ENCODE results near the gene RALGAPA1.
A peak's percentile ranks its signal among the peaks of the same experiment; 100 is the strongest.

The RALGAPA1 gene

DNA sequence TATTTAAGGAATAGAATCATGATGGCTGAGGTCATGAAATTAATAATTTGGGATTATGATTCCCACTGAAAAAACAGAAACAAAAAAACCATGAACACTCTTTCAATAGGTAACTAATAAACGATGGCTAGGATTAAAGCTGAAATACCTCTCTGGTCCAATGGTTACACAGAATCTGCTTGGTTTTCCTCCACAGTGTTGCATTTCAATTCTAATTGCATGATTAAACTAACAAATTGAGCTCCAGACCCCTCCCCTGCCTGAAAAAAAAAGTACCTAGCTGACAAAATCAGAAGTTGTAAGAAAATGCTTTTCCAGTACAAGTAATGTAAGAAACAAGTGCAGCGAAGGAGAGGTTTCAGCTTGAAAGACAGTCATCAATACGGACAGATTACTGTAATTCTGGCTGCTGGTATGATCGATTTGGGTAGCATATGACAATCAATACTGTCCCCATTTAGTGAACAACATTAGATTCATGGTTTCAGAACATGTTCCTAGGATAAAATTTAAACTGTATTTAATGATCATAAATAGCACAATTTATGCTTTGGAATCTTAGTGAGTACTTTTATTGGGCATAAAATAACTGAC lies 243.1 kb downstream of the RALGAPA1 start:
- DNase-seq (ENCODE audit: extremely low spot score, insufficient read length, low read depth) (no peak), FAIRE-seq (no peak)

DNA sequence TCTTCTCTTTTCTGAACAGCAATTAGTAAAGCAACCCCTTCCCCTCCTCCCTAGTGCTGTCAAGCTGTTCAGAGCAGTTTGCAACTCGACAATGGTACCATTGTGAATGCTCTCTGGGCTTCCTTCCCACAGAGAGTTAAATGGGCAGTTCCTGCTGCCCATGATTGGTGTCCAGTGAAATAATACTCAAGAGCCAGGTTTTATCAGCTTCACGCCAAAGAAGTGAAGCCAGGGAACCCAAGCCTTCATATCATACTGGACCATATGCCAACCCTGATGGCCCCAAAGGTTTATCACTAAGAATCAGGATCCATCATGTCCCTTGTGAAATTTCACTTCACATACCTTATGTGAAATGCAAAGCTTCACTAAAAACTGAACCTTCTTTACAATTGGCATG lies 250.4 kb downstream of the RALGAPA1 start:
- DNase-seq (ENCODE audit: extremely low spot score, insufficient read length, low read depth): no peak
- no peak for FAIRE-seq

DNA sequence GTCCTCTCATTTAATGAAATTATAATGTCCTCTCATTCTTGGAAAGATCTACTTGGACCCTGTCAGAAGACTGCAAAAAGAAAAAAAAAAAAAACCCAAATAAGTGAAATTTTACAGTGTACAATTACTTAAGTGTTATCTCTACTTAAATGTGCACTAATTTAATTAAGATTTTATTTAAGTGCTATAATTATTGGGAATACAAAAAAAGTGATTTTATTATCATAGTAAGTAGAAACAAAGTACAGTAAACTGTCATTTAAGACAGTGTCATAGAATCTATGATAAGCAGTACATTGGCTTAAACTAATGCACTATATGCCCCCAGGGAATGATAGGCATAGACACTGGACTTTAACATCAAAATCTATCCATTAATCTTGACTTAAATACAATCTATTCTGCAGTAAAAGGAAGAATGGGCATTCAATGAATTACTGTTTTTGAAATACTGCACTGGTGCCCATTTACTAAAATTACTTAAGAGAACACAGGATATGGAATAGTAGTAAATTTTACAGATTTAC lies 251.8 kb downstream of the RALGAPA1 start:
- no peak for DNase-seq (ENCODE audit: extremely low spot score, insufficient read length, low read depth)
- no peak for FAIRE-seq

DNA sequence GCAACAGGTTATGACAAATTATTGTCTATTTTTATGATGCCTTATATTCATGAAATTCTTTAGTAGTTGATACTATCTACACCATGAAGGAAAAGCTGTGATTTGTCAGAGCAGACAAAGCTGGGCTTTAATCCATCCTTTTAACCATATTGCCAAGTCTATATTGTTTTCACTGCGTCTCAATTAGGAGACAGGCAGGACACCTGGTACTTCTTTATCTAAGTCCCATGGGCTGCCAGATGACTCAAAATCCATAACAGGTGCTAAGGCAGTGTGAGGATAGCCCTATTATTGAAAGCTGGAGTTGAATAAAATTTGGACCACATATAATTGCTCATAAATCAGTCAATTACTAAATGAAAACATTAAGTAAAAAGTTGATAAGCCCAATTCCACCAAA lies 252.5 kb downstream of the RALGAPA1 start:
- no peak for DNase-seq (ENCODE audit: extremely low spot score, insufficient read length, low read depth)
- no peak for FAIRE-seq

DNA sequence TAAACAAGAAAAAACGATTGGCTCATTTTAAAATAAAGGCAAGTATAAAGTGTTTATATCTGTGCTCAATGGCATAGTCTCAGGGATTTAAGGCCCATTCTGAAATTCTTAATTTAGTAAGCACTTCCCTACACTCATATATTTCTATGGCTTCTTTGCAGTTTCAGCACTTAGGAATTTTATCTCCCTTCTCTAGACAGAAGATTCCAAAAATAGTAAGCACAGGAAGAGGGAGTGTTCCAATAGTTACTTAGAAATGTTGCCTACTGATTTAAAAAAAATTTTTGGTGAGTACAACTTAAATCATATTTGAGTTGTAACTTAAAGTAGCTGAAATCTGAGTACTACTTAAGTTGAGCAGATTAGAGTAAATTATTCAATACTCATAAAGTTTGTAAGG lies 255.3 kb downstream of the RALGAPA1 start:
- FAIRE-seq: no peak
- DNase-seq (ENCODE audit: extremely low spot score, insufficient read length, low read depth): no peak

DNA sequence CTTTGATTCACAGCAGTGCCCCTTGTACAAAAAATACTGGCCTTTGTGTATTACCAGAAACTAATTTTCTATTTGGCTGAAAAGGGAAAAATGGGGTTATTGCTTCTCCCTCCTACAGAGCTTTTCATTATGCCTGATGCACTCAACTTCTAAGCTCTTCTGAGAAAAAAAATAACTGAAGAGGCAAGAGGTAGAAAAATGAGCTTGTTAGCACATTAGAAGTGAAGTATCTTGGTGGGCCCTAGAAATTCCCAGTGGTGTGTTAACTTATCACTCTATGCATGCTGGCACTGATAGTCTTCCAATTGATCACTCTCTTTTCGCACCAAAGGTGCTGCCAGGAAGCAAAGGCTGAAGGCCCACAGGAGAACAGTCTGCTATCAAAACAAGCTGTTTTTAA lies 258.0 kb downstream of the RALGAPA1 start:
- no peak for FAIRE-seq
- DNase-seq (ENCODE audit: extremely low spot score, insufficient read length, low read depth): no peak

DNA sequence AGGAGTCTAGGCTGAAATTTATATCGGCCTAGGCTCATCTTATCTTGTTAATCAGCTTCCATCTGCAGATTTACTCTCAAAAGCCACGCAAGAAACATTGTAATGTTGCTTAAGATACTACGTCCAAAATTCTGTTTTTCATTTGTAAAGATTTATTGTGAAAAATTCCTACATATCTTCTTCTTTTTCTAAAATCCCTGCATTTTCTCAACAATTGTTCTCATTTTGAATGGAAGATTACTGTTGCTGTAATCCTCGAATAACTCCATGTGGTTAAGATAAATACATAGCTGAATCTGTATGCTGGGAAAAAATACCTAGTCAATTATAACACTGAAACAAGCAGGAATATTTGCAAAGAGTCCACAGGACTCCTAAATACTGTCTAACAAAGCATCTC lies 259.5 kb downstream of the RALGAPA1 start:
- FAIRE-seq: no peak
- no peak for DNase-seq (ENCODE audit: extremely low spot score, insufficient read length, low read depth)

DNA sequence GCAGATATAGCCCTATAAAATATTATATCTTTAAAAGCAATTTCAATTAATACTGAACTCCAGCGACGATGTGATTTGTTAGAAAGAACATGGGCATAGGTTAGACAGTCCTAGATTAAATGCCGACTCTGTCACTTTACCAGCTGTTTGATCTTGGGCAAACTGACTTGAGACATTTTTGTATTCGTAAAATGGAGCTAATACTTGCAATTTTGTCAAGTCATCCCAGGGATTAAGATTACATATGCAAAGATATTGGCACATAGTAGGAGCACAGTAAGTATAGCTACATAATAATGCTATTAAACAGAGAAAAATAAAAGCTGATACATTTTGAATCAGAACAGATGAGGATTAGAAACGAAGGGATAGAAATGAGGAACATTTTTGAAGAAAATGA lies 266.1 kb downstream of the RALGAPA1 start:
- DNase-seq (ENCODE audit: extremely low spot score, insufficient read length, low read depth) (no peak), FAIRE-seq (no peak)

DNA sequence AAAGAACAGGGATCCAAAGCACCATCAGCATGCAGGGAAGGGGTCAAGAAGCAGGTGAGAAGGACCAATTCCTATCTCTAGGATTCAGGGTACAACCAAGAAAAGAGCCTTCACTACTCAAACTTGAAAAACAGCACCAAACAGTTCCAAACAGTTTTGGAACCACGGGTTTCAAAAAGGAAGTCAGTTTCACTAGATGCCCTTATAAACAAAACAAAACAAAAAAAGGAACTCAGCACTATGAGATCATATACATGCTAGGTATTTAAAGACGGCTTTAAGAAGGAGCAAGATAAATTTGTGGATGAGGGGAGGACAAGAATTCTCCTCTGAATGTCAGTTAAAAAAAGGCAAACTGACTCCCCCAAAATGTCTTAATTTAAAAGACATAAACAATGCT lies 269.1 kb downstream of the RALGAPA1 start:
- DNase-seq (ENCODE audit: extremely low spot score, insufficient read length, low read depth) (no peak), FAIRE-seq (no peak)

DNA sequence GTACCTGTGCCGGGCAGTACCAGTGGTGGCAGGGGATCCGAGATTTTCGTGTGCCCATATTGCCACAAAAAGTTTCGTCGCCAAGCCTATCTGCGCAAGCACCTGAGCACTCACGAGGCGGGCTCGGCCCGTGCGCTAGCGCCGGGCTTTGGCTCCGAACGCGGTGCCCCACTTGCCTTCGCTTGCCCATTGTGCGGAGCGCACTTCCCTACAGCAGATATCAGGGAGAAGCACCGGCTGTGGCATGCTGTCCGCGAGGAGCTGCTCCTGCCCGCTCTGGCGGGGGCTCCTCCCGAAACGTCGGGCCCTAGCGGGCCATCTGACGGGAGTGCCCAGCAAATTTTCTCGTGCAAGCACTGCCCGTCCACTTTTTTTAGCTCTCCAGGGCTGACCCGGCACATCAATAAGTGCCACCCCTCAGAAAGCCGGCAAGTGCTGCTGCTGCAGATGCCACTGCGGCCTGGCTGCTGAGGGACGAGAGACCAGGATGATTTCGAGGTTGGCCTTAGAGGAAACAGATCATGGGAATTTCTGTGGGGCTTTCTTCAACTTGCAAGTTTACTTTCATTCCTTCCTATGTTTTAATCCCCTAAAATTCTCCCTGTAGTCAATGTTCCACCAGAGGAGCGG lies 273.5 kb downstream of the RALGAPA1 start:
- FAIRE-seq (no peak), DNase-seq (ENCODE audit: extremely low spot score, insufficient read length, low read depth) (no peak)

DNA sequence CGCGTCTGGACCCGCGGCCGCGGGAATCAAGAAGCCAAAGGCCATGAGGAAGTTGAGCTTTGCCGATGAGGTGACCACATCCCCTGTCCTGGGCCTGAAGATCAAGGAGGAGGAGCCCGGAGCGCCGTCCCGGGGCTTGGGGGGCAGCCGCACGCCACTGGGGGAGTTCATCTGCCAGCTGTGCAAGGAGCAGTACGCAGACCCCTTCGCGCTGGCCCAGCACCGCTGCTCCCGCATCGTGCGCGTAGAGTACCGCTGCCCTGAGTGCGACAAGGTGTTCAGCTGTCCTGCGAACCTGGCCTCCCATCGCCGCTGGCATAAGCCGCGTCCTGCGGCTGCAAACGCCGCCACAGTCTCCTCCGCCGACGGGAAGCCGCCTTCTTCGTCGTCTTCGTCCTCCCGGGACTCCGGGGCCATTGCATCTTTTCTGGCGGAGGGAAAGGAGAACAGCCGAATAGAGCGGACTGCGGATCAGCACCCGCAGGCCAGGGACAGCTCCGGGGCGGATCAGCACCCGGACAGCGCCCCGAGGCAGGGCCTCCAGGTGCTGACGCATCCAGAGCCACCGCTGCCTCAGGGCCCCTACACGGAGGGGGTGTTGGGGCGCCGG lies 274.1 kb downstream of the RALGAPA1 start:
- DNase-seq (ENCODE audit: extremely low spot score, insufficient read length, low read depth): peak; percentile 50
- peak; percentile 50 for FAIRE-seq

DNA sequence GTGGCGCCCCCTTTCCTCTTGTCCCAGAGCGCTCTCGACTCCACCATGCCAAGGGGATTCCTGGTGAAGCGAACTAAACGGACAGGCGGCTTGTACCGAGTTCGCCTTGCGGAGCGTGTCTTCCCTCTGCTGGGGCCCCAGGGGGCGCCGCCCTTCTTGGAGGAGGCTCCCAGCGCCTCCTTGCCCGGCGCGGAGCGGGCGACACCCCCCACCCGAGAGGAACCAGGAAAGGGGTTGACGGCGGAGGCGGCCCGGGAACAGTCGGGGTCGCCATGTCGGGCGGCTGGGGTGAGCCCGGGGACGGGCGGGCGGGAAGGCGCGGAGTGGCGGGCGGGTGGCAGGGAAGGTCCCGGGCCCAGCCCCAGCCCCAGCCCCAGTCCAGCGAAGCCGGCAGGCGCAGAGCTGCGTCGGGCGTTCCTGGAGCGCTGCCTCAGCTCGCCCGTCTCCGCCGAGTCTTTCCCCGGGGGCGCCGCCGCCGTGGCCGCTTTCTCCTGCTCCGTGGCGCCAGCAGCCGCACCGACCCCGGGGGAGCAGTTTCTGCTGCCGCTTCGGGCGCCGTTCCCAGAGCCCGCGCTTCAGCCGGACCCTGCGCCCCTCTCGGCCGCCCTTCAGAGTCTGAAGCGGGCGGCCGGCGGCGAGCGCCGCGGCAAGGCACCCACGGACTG lies 274.8 kb downstream of the RALGAPA1 start:
- DNase-seq (ENCODE audit: extremely low spot score, insufficient read length, low read depth) (no peak), FAIRE-seq (no peak)

DNA sequence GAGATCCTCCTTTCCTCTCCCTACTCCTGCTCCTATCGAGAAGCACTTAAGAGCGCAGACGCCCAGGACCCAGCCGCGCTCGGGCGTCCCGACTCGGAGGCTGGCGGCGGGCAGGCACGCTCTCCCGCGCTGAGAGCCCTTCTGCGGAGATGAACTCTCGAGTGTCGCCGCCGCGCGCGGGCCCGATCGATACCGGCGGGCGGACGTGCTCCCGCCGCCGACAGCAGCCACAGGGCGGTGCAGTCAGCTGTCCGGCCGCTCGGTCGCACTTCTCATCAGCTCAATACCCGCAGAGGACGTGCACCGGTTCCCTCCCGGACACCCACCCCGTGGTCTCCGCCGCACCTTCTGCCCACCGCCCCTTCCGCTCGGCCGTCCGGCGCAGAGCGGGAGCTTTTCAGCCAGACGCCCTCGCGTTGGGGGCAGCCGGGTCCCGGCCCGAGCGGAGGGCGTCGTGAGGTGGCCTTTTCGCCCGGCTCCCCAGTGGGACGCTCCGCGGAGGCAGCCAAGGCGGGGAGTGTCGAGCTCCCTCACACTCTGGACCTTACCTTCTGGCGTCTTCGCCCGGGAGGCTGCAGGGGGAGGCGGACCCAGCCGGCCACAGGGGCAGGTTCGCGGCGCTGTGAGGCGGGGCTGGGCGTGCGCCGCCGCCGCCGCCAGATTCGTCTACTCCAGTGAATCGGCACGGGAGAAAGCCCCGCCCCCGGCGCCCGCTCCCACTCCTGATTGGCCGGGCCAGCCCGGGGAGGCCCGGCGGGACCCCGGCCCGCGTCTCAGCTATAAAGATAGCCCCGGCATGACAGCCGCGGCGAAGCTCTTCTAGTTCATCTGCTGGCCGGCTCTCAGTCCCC lies 275.5 kb downstream of the RALGAPA1 start, which contains the start of gene INSM2:
TSS of gene INSM2 (plus strand) at position 808 of the 851 bp plus-strand sequence. CDS start 89 bp downstream, outside the sequence.
- FAIRE-seq (peak; percentile 62), DNase-seq (ENCODE audit: extremely low spot score, insufficient read length, low read depth) (peak; percentile 40)

DNA sequence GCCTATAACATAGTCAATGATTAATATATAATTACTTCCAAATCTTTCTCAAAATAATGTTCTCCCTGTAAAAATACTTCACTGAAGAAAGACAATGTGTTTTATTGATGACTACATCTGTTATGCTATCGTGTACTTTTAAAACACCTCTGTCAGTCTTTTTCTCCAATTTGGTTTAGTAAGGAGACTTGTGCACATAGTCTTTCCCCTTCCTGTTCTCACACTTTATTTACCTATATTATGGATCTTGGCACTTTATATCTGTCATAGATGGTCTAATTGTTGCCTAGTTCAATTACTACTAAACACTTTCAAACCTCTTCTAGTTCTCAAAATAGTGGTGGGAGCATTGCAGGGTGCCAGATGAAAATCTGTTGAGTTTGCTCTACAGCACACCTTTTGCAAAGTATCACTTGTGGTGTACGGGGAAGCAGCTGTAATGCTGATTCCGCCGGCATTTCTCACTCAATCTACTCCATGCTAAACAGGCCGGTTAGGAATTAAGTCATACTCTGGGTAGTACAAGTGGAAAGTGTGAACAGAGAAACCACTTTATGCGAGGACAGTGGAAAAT lies 276.2 kb downstream of the RALGAPA1 start:
- FAIRE-seq (no peak), DNase-seq (ENCODE audit: extremely low spot score, insufficient read length, low read depth) (no peak)

DNA sequence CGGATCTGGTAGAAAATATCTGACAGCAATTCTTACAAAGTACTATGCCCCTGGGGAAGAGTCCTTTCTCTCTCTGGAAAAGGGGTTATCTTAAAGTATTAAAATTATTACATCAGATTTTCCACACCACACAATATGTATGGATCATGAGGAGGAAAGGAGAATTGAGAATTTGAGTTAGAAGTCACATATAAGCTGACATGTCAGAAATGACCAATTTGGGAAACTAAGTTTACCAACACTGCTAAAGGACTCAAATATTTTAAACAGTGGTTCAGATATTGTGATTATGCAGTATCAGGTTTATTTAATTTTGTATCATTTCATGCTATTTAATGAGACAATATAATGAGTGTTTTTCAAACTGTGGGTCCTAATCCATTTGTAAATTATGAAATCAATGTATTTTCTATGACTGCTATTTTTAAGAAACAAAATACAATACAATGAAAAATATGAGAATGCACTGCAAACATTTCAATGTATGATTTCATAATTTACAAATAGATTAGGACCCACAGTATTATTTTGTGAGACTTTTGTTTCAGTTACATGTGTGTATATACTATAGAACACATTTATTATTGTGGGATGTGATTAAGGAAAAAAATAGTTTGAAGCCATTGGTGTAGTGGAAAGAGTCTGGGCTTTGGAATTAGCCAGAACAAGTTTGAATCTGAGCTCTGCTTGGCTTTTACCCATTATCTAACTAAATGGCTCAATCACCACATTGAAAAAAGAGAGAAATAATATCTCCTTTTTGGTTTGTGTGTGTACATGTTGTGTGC lies 276.9 kb downstream of the RALGAPA1 start:
- FAIRE-seq (peak; percentile 9), DNase-seq (ENCODE audit: extremely low spot score, insufficient read length, low read depth) (no peak)

DNA sequence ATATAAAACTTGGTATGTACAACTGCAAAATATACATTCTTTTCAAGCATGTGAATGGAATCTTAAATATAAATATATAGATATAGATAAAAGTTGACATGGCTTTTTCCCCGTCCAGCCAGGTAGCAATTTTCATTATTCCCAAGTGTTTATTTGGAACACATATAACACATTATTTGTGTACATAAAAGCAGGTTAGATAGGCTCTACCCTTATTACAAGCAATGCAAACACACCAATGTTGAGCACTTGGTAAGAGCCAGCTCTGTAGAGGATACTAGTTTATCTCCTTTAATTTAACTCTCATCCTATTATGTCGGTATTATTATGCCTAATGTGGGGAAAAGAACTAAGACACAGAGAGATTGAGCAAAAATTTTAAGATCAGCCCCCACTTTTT lies 282.1 kb downstream of the RALGAPA1 start:
- no peak for DNase-seq (ENCODE audit: extremely low spot score, insufficient read length, low read depth)

DNA sequence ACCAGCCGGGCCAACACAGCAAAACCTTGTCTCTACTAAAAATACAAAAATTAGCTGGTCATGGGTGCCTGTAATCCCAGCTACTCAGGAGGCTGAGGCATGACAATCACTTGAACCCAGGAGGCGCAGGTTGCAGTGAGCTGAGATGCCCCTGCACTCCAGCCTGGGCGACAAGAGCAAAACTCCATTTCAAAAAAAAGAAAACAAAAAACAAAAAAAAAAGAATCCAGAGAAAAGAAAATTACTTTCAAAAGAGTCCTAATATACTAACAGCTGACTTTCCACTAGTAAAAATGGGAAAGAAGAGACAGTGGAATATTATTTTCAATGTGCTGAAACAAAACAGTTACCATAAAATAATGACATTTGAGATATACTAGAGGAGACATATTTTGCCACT lies 283.4 kb downstream of the RALGAPA1 start:
- DNase-seq (ENCODE audit: extremely low spot score, insufficient read length, low read depth) (no peak), FAIRE-seq (no peak)

More for the DNA sequence above, 282.1 kb downstream of the RALGAPA1 start:
- no peak for FAIRE-seq

DNA sequence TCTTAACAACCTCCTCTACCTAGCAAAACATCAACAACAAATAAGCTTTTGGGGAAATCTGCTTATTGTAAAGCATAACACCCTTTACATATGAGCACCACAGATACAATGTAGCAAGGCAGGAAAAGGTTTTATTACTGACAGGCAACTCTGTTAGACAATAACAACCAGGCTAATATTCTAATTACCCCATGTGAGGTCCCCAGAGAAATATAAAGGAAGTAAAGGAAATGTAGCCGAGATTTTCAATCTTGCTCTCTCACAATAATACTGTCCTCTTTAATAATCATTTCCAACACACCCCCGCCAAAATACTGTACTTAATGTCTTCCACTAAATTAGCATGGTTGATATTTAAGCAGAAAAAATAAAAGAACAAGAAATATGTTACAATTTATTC lies 289.1 kb downstream of the RALGAPA1 start:
- no peak for DNase-seq (ENCODE audit: extremely low spot score, insufficient read length, low read depth)
- FAIRE-seq: no peak

DNA sequence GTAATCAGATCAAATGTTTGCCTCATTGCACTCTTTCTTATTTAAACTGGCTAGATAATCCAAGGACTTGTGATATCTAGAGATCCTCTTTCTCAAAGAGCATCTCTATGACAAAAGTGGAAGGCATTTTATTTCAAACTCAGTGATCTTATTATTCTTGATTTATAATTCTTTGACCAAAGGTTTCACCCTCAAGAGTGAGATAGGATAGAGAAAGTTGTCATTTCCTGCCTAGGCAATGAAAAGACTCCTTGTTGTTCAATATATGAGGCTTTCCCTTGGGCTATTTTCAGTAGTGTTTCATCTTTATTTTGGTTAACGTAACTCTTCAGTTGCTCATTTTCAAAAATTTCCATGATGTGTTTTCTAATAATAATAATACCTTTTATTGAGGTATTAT lies 293.2 kb downstream of the RALGAPA1 start:
- DNase-seq (ENCODE audit: extremely low spot score, insufficient read length, low read depth) (no peak), FAIRE-seq (no peak)

Data from GM18507 (cell line).